HG02943 (cell line): Measurements from ENCODE around the gene SRF.

Experiments used
- ATAC-seq: cut with Tn5 transposase; IDR thresholded peaks from one replicate; pipeline ENCODE4 v1.9.1; 2021; ENCODE audit warnings: mild to moderate bottlenecking, low read depth, moderate library complexity; ENCODE audit not compliant: unreplicated experiment

The SRF gene

GRCh38 chr6:43207286-43207685 is 36.2 kb downstream of the SRF start:
- ATAC-seq: no peak

- no peak for ATAC-seq
Observed at GRCh38 chr6:43211955-43212354, 40.9 kb downstream of the SRF start.

DNA sequence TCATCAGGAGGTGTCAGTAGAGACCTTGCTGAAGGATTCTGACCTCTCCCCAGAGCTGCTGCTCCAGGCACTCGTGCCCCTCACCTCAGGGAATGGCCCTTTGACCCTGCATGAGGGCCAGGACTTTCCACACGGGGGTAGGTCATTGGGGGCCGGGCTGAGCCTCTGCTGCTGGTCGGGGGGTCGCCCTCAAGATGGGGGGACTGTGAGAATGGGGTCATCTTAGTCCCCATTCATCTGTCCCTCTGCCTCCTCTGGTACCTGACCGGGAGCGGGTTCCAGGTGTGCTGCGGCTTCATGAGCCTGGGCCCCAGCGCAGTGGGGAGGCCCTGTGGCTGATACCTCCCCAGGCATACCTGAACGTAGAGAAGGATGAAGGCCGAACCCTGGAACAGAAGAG is 42.4 kb downstream of the SRF start:
- no peak for ATAC-seq

- no peak for ATAC-seq
Observed at GRCh38 chr6:43215066-43215465, 44.0 kb downstream of the SRF start.

- ATAC-seq: no peak
Observed at GRCh38 chr6:43216200-43216599, 45.1 kb downstream of the SRF start.

- ATAC-seq: no peak
Observed at GRCh38 chr6:43217351-43217750, 46.3 kb downstream of the SRF start.

DNA sequence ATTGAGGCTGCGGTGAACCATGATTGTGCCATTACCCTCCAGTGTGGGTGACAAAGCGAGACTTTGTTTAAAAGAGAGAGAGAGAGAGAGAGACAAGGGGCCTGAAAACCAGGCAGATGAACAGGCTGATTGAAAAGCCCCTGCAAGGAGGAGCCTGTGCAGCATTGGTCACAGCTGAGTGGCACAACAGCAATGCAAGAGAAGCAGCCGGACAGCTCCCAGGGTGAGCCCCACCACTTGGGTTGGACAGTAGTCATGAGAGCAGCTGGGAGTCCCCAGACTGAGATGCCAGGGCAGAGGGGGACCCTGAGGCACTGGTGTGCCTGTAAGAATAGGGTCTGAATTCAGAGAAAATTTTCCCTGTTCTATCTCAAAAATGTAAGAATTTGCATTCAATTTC is 48.0 kb downstream of the SRF start:
- ATAC-seq: no peak

DNA sequence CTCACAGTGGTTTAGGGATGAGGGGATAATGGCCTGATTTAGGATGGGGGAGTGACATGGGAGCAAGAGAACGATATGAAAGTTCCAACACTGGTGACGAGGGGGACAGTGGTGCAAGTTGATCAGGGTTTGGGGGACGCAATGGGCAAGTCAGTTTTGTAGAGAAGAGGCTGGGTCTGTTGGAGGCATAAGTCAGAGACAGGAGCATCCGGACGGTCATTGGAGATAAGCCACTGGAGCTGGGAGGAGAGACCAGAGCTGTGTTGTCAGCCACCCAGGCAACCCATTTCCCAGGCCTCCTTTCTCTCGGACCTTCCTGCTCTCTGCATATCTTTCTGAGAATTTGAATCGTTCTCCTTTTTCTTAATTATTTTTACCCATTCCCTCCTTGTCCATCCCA is 48.7 kb downstream of the SRF start:
- ATAC-seq: no peak

GRCh38 chr6:43220439-43220951 is 49.4 kb downstream of the SRF start:
- no peak for ATAC-seq

DNA sequence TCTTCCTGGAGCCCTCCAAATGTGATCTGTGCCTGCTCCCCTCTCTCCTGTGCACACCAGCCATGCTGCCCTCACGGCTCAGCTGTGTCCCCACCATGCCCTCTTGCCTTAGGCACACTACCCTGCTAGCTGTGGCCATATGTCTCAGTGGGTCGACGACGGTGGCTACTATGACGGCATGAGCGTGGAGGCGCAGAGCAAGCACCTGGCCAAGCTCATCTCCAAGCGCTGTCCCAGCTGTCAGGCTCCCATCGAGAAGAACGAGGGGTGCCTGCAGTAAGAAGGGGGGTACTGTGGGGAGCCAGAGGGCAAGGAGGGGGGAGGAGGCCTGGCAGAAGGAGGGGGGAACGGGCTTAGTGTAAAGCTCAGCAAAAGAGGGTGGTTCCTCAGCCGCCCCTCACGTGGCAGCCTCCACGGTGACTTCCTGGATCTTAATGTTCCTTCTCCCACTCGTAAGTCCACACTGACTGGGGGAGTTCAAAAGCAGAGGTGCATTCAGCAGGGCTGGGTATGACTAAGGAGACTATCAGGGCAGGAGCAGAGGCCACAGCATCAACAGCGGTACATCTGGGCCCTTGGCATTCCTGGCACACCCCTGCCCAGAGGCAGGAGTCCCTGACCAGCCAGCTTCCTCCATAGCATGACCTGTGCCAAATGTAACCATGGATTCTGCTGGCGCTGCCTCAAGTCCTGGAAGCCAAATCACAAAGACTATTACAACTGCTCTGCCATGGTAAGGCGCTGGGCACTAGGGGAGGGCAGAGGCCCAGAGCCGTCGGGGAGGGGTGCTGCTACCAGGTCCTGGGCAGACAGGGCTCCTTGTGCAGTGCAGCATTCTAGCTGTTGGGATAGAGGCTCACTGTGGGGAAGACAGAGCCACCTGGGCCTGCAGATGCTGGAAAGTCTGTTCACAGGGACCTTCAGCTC is 50.2 kb downstream of the SRF start:
- no peak for ATAC-seq

DNA sequence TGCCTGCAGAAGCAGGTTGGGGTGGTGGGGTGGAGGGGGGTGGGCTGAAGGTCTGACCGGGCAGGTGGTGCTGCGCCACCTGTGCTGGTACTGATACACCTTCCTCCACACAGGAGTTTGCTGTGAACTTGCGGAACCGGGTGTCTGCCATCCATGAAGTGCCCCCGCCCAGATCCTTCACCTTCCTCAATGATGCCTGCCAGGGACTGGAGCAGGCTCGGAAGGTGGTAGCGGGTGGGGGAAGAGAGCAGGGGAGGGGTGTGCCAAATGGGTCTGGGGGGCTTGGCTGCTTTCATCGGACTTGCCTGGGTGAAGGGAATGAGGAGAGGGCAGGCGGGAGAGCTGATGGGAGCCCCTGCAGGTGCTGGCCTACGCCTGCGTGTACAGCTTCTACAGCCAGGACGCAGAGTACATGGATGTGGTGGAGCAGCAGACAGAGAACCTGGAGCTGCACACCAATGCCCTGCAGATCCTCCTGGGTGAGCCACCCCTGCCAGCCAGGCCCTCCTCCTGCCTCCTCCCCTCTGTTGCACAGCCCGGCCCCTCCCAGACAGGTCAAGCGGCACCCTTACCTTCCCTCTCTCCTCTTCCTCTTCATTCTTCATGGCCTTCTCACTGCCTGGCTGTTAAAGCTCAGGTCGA is 51.5 kb downstream of the SRF start:
- ATAC-seq: no peak

DNA sequence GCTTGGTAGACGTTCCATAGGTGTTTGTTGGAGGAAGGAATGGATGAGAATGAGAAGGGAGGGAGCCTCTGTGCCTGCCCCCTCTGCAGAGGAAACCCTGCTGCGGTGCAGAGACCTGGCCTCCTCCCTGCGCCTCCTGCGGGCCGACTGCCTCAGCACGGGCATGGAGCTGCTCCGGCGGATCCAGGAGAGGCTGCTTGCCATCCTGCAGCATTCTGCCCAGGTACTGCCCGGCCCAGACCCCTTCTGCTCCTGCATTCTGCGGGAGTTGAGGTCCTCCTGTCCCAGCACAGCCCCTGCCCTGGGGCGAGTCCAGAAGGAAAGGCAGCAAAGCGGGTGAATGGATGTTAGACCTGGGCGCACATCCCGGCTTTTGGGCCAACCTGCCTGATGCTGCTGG is 52.1 kb downstream of the SRF start:
- ATAC-seq: no peak

DNA sequence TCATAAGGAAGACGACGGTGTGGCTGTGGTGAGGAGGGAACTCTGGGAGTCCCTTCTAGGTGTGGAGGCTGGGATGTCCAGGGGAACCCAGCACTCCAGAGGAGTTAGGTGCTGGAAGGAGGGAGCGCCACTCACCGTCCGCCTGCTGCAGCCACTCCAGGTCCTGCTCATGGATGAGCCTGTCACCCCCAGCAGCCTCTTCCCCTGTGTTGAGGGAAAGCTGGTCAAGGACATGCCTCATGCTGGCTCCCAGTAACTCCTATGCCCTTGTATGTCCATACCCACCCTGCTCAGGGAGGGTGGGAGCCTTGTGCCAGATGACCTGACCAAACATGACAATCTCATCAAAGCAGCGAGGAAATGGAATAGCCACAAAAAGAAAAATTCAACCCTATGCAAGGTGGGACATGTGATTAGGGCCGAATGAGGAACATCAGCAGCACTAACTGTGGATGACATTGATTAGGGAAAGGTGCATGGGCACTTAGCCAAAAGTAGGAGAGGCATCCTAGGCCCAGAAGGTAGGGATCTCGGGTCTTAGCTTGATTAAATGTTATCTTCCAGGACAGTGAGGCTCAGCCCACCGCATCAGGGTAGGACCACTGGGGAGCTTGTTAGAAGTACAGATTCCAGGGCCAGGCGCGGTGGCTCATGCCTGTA is 55.3 kb downstream of the SRF start:
- no peak for ATAC-seq

GRCh38 chr6:43228951-43229802 is 58.1 kb downstream of the SRF start, which contains the start of gene DNPH1:
Gene DNPH1, minus strand, starts transcription at chr6:43229481. Its CDS starts 25 bp downstream, at chr6:43229456.
- ATAC-seq: no peak

GRCh38 chr6:43229803-43230620 is 58.9 kb downstream of the SRF start:
- ATAC-seq: no peak

- ATAC-seq: no peak
Observed at GRCh38 chr6:43231053-43231452, 60.0 kb downstream of the SRF start.
